B cell (primary cell): ENCODE measurements around the gene KSR1.

Experiments
- CTCF ChIP-seq: fragments of 200-600 bp; IDR thresholded peaks from one replicate; pipeline ENCODE4 v1.8.0; 2022; ENCODE audit warnings: antibody characterized with exemption, mild to moderate bottlenecking
- EZH2 ChIP-seq: IDR thresholded peaks from 2 replicates; pipeline ENCODE4 v1.6.1; 2012; ENCODE audit warnings: borderline replicate concordance, low read depth, mild to moderate bottlenecking, moderate library complexity, low read length; ENCODE audit not compliant: insufficient read depth, poor library complexity, severe bottlenecking

GRCh38 chr17:27445971-27446370 is 10.3 kb upstream of the KSR1 start:
- TF ChIP-seq CTCF (no peak), EZH2 (no peak)
